H1 (cell line): Measurements from ENCODE around the gene ARHGAP26. TPM values are rescaled to one million over a fixed set of nuclear protein-coding genes. Genes with fewer than 3 reads are reported as not detected.

ENCODE experiments used
- EGR1 ChIP-seq: IDR thresholded peaks from 2 replicates; pipeline ENCODE4 v1.6.1; 2011; ENCODE audit warnings: low read depth, low read length, borderline replicate concordance
- HDAC6 ChIP-seq: IDR thresholded peaks from one replicate; pipeline ENCODE4 v1.7.1; 2012; ENCODE audit warnings: low read depth, mild to moderate bottlenecking, inconsistent platforms, low read length, moderate library complexity
- POLR2AphosphoS5 ChIP-seq: IDR thresholded peaks from 2 replicates; pipeline ENCODE4 v1.6.1; 2011; ENCODE audit warnings: low read depth, low read length
- USF2 ChIP-seq: IDR thresholded peaks from 2 replicates; pipeline ENCODE4 v1.6.1; 2011; ENCODE audit warnings: low read length, improper control_type of control experiment
- polyA plus RNA-seq, 7 experiments: library from polyadenylated mRNA; depleted of rRNA in 3 of 7; stranded (reverse) in 5 of 7; unstranded in 2 of 7; fragments of >200 nt in 5 of 7; fragments of 200-250 nt in 2 of 7; gene quantifications; 1 replicate in 5 of 7; 2 replicates in 1 of 7; 4 replicates in 1 of 7; pipeline versions ENCODE4 v1.2.1 to v1.2.3, GENCODE V29; 2011 to 2013; ENCODE audit warnings: missing spikeins in 2 of 7, mixed read lengths in 2 of 7
- total RNA-seq: library from RNA; stranded (reverse); fragmentation: NEBNext Ultra II Directional; extraction: Animal tissue kit (Norgen Biotek cat#: 25700); gene quantifications from 2 replicates; pipeline ENCODE4 v1.2.1, GENCODE V29; 2021
- TF ChIP-seq, protein P1 (sequence below): fragments of 300-600 bp; sonication (generic); IDR thresholded peaks from 2 replicates; pipeline ENCODE4 v1.7.1; 2012; ENCODE audit warnings: low read length, moderate library complexity, mild to moderate bottlenecking, inconsistent platforms; ENCODE audit not compliant: insufficient replicate concordance

ARHGAP26 gene
- total and polyA plus RNA-seq, 2 of the 8 experiments (the other 6 are each of a cell fraction or from before 2014, with no cell fraction given), result 7.1 to 24.8 TPM

GRCh38 chr5:143177263-143177983 is 407.2 kb downstream of the ARHGAP26 start (continued):
- TF ChIP-seq, protein P1, sequence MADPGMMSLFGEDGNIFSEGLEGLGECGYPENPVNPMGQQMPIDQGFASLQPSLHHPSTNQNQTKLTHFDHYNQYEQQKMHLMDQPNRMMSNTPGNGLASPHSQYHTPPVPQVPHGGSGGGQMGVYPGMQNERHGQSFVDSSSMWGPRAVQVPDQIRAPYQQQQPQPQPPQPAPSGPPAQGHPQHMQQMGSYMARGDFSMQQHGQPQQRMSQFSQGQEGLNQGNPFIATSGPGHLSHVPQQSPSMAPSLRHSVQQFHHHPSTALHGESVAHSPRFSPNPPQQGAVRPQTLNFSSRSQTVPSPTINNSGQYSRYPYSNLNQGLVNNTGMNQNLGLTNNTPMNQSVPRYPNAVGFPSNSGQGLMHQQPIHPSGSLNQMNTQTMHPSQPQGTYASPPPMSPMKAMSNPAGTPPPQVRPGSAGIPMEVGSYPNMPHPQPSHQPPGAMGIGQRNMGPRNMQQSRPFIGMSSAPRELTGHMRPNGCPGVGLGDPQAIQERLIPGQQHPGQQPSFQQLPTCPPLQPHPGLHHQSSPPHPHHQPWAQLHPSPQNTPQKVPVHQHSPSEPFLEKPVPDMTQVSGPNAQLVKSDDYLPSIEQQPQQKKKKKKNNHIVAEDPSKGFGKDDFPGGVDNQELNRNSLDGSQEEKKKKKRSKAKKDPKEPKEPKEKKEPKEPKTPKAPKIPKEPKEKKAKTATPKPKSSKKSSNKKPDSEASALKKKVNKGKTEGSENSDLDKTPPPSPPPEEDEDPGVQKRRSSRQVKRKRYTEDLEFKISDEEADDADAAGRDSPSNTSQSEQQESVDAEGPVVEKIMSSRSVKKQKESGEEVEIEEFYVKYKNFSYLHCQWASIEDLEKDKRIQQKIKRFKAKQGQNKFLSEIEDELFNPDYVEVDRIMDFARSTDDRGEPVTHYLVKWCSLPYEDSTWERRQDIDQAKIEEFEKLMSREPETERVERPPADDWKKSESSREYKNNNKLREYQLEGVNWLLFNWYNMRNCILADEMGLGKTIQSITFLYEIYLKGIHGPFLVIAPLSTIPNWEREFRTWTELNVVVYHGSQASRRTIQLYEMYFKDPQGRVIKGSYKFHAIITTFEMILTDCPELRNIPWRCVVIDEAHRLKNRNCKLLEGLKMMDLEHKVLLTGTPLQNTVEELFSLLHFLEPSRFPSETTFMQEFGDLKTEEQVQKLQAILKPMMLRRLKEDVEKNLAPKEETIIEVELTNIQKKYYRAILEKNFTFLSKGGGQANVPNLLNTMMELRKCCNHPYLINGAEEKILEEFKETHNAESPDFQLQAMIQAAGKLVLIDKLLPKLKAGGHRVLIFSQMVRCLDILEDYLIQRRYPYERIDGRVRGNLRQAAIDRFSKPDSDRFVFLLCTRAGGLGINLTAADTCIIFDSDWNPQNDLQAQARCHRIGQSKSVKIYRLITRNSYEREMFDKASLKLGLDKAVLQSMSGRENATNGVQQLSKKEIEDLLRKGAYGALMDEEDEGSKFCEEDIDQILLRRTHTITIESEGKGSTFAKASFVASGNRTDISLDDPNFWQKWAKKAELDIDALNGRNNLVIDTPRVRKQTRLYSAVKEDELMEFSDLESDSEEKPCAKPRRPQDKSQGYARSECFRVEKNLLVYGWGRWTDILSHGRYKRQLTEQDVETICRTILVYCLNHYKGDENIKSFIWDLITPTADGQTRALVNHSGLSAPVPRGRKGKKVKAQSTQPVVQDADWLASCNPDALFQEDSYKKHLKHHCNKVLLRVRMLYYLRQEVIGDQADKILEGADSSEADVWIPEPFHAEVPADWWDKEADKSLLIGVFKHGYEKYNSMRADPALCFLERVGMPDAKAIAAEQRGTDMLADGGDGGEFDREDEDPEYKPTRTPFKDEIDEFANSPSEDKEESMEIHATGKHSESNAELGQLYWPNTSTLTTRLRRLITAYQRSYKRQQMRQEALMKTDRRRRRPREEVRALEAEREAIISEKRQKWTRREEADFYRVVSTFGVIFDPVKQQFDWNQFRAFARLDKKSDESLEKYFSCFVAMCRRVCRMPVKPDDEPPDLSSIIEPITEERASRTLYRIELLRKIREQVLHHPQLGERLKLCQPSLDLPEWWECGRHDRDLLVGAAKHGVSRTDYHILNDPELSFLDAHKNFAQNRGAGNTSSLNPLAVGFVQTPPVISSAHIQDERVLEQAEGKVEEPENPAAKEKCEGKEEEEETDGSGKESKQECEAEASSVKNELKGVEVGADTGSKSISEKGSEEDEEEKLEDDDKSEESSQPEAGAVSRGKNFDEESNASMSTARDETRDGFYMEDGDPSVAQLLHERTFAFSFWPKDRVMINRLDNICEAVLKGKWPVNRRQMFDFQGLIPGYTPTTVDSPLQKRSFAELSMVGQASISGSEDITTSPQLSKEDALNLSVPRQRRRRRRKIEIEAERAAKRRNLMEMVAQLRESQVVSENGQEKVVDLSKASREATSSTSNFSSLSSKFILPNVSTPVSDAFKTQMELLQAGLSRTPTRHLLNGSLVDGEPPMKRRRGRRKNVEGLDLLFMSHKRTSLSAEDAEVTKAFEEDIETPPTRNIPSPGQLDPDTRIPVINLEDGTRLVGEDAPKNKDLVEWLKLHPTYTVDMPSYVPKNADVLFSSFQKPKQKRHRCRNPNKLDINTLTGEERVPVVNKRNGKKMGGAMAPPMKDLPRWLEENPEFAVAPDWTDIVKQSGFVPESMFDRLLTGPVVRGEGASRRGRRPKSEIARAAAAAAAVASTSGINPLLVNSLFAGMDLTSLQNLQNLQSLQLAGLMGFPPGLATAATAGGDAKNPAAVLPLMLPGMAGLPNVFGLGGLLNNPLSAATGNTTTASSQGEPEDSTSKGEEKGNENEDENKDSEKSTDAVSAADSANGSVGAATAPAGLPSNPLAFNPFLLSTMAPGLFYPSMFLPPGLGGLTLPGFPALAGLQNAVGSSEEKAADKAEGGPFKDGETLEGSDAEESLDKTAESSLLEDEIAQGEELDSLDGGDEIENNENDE, result no peak
- TF ChIP-seq EGR1 (no peak), USF2 (no peak), POLR2AphosphoS5 (no peak), HDAC6 (no peak)
